ENCODE measurements around the gene ALKBH4. TPM values are rescaled to one million over a fixed set of nuclear protein-coding genes. Genes with fewer than 3 reads are reported as not detected.

Gene ALKBH4
- total RNA-seq, 1 experiment from 2014 or later = 31.0 TPM

DNA sequence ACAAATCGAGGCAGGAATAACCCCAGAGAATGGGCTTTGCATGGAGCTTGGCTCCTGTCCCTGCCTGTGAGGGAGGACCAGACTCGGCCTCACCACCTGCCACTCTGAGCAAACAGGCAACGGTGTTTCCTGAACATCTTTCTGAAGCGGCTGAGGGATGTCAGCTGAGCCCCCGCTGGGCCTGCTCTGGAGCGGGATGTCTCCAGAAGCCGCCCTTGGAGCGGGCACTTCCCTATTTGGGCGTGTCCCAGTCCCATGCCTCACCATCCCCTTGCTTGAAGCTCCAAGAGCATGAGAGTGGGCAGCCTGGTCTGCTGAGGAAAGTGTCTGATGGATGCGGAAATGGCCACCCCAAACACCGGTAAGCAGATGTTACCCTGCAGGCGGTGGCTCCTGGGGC, 10.2 kb downstream of the ALKBH4 start:
- no peaks in the 10 kb centered on the region for H3K9me2 ChIP-seq (replicated peaks; ENCODE audit: low read length)
- H3K4me1 ChIP-seq (ENCODE audit: insufficient read depth, low read length) = peaks cover 6% of the 10 kb centered on the region; the same call in 1 of the 2 replicates
- no peaks in the 10 kb centered on the region for H4K20me1 ChIP-seq (ENCODE audit: low read length)
- H3K27me3 ChIP-seq (ENCODE audit: low read length) = no peaks in the 10 kb centered on the region
- 0 out of 2 replicates have a peak, but pooled peaks cover 3% of the 10 kb centered on the region for H3K36me3 ChIP-seq (ENCODE audit: low read depth, low read length)
- no peak overlapping the region for H2AFZ ChIP-seq (ENCODE audit: low read length)
- no peak overlapping the region for H3K4me3 ChIP-seq (ENCODE audit: low read length)
- DNase-seq (no peak), ATAC-seq (no peak)
- no peaks in the 10 kb centered on the region for H3K79me2 ChIP-seq (ENCODE audit: low read length)
- no TSS peak for BruUV-seq (replicated peaks)
- no peak overlapping the region for H3K27ac ChIP-seq (ENCODE audit: low read length)
- ChIA-PET CTCF (no interaction called here), POLR2A (ENCODE audit: unreplicated experiment) (no interaction called here)
- H3K4me2 ChIP-seq (ENCODE audit: low read length) = no peak overlapping the region
- H3F3A ChIP-seq (ENCODE audit: low read length, unreplicated experiment) = no peaks in the 10 kb centered on the region
- H3K9ac ChIP-seq (ENCODE audit: low read length) = no peak overlapping the region
- TF ChIP-seq EZH2phosphoT487 (IDR thresholded peaks at IDR 0.05; ENCODE audit: borderline replicate concordance, low read length) (no peak), EZH2 (IDR thresholded peaks at IDR 0.05; ENCODE audit: low read length, unreplicated experiment) (no peak), CTCF (conservative IDR thresholded peaks at IDR 0.05; ENCODE audit: low read depth, low read length) (no peak)
- H3K9me3 ChIP-seq (ENCODE audit: low read length) = no peaks in the 10 kb centered on the region
- intact Hi-C loops (cut with micrococcal nuclease) = loop anchor here (5.0 kb wide), 2 partner anchors 42 to 57 kb away; partner anchors contain the start of gene PRKRIP1

- Histone ChIP-seq H3K9me2 (replicated peaks; ENCODE audit: low read length) (no peaks in the 10 kb centered on the region), H3K27me3 (ENCODE audit: low read length) (no peaks in the 10 kb centered on the region), H3K4me3 (ENCODE audit: low read length) (no peak overlapping the region), H2AFZ (ENCODE audit: low read length) (no peak overlapping the region), H3K79me2 (ENCODE audit: low read length) (no peaks in the 10 kb centered on the region), H3K9me3 (ENCODE audit: low read length) (no peaks in the 10 kb centered on the region), H4K20me1 (ENCODE audit: low read length) (no peaks in the 10 kb centered on the region), H3K4me1 (ENCODE audit: insufficient read depth, low read length) (peaks cover 6% of the 10 kb centered on the region; the same call in 1 of the 2 replicates), H3F3A (ENCODE audit: low read length, unreplicated experiment) (no peaks in the 10 kb centered on the region), H3K36me3 (ENCODE audit: low read depth, low read length) (0 out of 2 replicates have a peak, but pooled peaks cover 3% of the 10 kb centered on the region), H3K9ac (ENCODE audit: low read length) (no peak overlapping the region), H3K27ac (ENCODE audit: low read length) (no peak overlapping the region), H3K4me2 (ENCODE audit: low read length) (no peak overlapping the region)
- intact Hi-C loops (cut with micrococcal nuclease) = loop anchor here (5.0 kb wide), 2 partner anchors 41 to 56 kb away; partner anchors contain the start of gene PRKRIP1
- no peak for TF ChIP-seq EZH2 (IDR thresholded peaks at IDR 0.05; ENCODE audit: low read length, unreplicated experiment)
- TF ChIP-seq EZH2phosphoT487 (IDR thresholded peaks at IDR 0.05; ENCODE audit: borderline replicate concordance, low read length) = no peak
- no peak for TF ChIP-seq CTCF (conservative IDR thresholded peaks at IDR 0.05; ENCODE audit: low read depth, low read length)
- no peak for DNase-seq
- no peak for ATAC-seq
- POLR2A ChIA-PET (ENCODE audit: unreplicated experiment) = no interaction called here
- CTCF ChIA-PET = no interaction called here
- BruUV-seq (replicated peaks) = no TSS peak
Measured at GRCh38 chr7:102453319-102453718, 11.3 kb downstream of the ALKBH4 start.

DNA sequence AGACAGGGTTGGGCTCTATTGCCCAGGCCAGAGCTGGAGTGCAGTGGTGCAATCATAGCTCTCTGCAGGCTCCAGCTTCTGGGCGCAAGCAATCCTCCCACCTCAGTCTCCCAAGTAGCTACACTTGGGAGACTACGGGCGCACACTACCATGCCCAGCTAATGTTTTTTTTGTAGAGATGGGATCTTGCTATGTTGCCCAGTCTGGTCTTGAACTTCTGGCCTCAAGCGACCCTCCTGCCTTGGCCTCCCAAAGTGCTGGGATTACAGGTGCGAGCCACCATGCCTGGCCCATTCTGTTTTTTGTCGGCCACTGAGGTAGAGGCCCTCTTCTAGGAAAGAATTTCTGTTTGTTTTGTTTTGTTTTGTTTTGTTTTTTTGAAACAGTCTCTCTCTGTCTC, 12.2 kb downstream of the ALKBH4 start:
- Histone ChIP-seq H3K9me2 (replicated peaks; ENCODE audit: low read length) (no peaks in the 10 kb centered on the region), H2AFZ (ENCODE audit: low read length) (no peak overlapping the region), H3K27ac (ENCODE audit: low read length) (no peak overlapping the region), H3K4me1 (ENCODE audit: insufficient read depth, low read length) (peaks cover 11% of the 10 kb centered on the region; the same call in 1 of the 2 replicates), H3K4me2 (ENCODE audit: low read length) (no peak overlapping the region), H3F3A (ENCODE audit: low read length, unreplicated experiment) (no peaks in the 10 kb centered on the region), H3K36me3 (ENCODE audit: low read depth, low read length) (0 out of 2 replicates have a peak, but pooled peaks cover 3% of the 10 kb centered on the region), H3K79me2 (ENCODE audit: low read length) (no peaks in the 10 kb centered on the region), H3K4me3 (ENCODE audit: low read length) (no peak overlapping the region), H3K9ac (ENCODE audit: low read length) (no peak overlapping the region), H4K20me1 (ENCODE audit: low read length) (no peaks in the 10 kb centered on the region), H3K9me3 (ENCODE audit: low read length) (no peaks in the 10 kb centered on the region), H3K27me3 (ENCODE audit: low read length) (no peaks in the 10 kb centered on the region)
- no TSS peak for BruUV-seq (replicated peaks)
- intact Hi-C loops (cut with micrococcal nuclease) = loop anchor here (5.0 kb wide), 2 partner anchors 40 to 55 kb away; partner anchors contain the start of gene PRKRIP1
- CTCF ChIA-PET = interaction anchor here (0.6 kb wide), 1 partner anchor 11 kb away, joined by 7 read pairs; no protein-coding TSS in a partner anchor
- ATAC-seq = no peak
- no peak for DNase-seq
- POLR2A ChIA-PET (ENCODE audit: unreplicated experiment) = no interaction called here
- TF ChIP-seq EZH2 (IDR thresholded peaks at IDR 0.05; ENCODE audit: low read length, unreplicated experiment) (no peak), CTCF (conservative IDR thresholded peaks at IDR 0.05; ENCODE audit: low read depth, low read length) (no peak), EZH2phosphoT487 (IDR thresholded peaks at IDR 0.05; ENCODE audit: borderline replicate concordance, low read length) (no peak)
